ENCODE measurements around the gene TMEM108.

DNA sequence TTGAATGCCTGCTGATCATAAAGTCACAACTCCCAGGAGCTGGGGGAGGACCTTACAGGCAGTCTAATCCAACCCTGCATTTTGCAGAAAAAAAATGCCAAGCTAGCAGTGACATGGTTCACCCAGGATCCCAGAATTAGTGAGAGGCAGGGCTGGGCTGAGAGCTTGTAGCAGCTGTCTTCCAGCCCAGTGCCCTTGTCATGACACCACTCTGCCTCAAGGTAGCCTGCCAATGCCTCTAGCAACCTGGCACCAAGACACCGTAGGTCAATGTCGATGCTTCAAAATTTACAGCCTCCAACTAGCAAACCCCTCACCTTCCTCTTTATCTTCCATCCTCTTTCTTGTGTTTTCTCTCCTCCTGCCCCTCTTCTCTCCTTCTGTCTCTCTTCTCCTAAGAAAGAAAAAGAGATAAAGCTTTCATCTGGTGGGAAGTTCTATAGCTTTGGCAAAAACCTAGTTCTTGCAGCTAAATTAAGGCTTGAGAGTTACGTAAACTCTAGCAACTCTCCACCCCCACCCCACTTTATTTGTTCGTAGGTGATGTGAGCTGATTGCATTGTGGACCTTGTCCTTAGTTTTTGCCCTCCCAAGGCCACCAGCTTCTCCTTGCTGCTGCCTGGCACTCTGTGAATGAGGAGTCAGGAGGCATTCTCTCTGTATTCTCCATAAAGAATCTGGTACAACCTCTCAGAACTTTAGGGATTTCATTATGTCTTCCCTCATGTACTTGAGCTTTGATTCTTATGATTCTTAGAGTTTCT lies 343.3 kb downstream of the TMEM108 start:
- TF ChIP-seq CTCF (IDR thresholded peaks at IDR 0.05; ENCODE audit: low read length) (no peak), EZH2 (IDR thresholded peaks at IDR 0.05; ENCODE audit: borderline replicate concordance, low read length) (no peak)

Measured in OCI-LY1 (cell line).